Effector CD4-positive, alpha-beta T cell (primary cell): Measurements from ENCODE around the gene RAB32. TPM values are rescaled to one million over a fixed set of nuclear protein-coding genes. Genes with fewer than 3 reads are reported as not detected.
"Not testable (repeated sequence)": the region's sequence is repeated elsewhere in the genome, so short reads cannot be mapped to it uniquely, and the experiment has no call there.

Experiments
- DNase-seq: peaks from one replicate; pipeline ENCODE4 v3.0.0-alpha.2; 2020
- total RNA-seq: gene quantifications from one replicate; lab custom pipeline; 2026; lab: John Stamatoyannopoulos, UW

Gene RAB32
- not detected for total RNA-seq

- no peak for DNase-seq
Measured at GRCh38 chr6:146543211-146543939, at the start of gene RAB32. Gene RAB32 (plus strand): TSS chr6:146543833. CDS start chr6:146543872, 39 bp downstream.

- DNase-seq: no peak
Measured at GRCh38 chr6:146498309-146498708, 45.3 kb upstream of the RAB32 start.

- no peak for DNase-seq
Measured at GRCh38 chr6:146503096-146503495, 40.5 kb upstream of the RAB32 start.

- no peak for DNase-seq
Measured at GRCh38 chr6:146515212-146515611, 28.4 kb upstream of the RAB32 start.

DNA sequence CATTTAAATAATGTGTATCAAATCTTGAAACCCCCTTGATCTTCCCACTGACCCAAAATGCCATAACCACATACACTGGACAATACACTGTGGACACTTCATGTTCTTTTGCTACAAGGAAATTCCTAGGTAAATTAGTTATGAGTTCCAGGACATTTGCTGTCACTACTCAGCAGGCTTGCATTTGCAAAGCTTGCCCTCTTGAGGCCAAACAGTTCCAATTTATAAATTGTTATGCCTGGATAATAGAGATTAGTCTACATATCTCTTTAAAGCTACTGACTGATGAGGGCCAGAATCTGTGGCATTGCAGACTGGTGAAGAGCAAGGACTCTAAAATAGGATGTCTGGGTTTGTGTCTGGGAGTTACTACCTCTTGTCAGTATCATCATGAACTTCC lies 17.4 kb upstream of the RAB32 start:
- no peak for DNase-seq

DNA sequence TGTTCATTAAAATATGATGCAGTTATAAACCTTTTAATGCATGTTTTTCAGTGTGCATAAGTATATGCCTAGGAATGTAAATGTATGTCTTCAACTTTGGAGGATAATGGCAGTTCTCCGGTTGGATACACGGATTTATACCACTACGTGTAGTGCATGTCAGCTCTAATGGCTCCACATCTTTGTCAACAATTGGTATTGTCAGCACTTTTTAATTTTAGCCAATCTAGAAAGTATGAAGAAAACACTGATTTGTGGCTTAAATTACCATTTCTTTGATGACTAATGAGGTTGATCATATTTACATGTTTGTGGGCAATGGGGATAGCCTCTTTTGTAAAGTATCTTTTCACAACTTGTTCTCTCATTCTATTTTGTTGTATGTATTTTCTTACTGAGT lies 10.9 kb upstream of the RAB32 start:
- DNase-seq: no peak

DNA sequence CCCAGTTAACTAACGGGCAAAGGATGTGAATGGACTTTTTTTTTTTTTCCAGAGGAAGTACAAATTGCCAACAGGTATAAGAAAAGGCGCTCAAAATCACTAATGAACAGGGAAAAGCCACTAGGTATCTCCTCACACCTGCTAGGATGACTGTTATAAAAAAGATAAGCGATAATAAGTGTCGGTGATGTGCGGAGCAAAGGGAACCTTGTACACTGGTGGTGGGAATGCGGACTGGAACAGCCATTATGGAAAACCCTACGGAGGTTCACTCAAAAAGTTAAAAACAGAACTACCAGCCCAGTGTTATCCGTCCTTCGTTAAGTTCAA lies 787 bp upstream of the RAB32 start:
- no peak for DNase-seq

DNA sequence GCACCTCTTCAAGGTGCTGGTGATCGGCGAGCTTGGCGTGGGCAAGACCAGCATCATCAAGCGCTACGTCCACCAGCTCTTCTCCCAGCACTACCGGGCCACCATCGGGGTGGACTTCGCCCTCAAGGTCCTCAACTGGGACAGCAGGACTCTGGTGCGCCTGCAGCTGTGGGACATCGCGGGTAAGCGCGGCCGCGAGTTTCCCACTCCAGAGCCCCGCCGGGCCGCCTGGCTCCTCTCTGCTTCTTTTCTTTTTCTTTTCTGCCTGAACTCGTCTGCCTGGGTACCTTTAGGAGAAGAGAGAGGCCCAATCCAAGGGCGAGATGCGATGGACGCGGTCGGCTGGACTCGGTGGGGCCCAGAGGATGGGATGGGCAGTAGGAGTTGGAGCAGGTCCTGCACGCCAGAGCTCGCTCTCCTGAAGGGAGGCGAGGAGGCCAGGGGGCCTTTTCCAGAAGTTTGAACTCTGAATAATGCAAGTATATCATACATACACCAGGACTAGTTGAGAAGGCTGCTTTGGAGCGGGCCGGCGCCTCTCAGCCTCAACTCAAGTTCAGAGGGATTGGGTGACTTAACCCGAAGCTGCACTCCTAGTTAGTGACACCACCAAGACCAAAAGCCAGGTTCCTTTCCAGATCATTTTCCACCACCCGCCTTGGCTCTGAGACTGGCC lies 445 bp downstream of the RAB32 start:
- no peak for DNase-seq

- no peak for DNase-seq
Measured at GRCh38 chr6:146544616-146545182, 1.1 kb downstream of the RAB32 start.

DNA sequence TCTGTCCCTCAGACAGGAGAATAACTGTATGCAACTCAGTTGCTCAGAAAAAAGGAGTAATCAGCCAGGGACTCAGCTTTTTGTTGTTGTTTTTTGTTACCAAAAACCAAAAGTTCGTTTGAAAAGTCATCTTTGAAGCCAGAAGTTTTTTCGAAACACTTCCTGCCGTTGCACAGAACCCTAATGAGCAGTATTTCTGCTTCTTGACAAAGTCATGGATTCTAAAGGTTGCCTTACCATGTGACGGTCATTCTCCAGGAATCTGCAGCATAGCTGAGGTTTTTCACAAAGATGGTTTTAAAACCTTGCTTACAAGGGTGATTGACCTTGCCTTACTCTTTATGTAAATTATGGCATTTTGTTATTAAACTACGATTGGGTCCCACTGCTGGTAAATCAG lies 1.9 kb downstream of the RAB32 start:
- DNase-seq: no peak

- DNase-seq: no peak
Measured at GRCh38 chr6:146546443-146547043, 2.9 kb downstream of the RAB32 start.

- no peak for DNase-seq
Measured at GRCh38 chr6:146547889-146548288, 4.3 kb downstream of the RAB32 start.

GRCh38 chr6:146548898-146549374 lies 5.3 kb downstream of the RAB32 start:
- DNase-seq: no peak

DNA sequence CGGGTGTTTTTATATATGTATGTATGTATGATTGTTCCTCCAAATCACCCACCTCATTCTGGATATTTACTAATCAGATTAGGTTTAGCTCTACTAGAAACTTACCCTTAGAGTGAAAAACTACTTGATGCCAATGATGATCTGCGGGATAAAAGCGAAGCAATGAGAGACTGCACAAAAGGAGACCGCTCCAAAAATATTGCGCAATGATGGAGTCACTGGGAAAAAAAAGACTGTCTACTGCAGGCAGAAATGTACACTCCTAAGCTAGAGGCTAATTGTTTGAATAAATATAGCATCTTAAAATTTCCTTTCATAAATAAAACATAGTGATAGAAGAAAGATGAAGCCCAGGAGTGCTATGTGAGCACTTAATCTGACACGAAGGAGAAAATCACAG lies 7.3 kb downstream of the RAB32 start:
- DNase-seq: no peak

DNA sequence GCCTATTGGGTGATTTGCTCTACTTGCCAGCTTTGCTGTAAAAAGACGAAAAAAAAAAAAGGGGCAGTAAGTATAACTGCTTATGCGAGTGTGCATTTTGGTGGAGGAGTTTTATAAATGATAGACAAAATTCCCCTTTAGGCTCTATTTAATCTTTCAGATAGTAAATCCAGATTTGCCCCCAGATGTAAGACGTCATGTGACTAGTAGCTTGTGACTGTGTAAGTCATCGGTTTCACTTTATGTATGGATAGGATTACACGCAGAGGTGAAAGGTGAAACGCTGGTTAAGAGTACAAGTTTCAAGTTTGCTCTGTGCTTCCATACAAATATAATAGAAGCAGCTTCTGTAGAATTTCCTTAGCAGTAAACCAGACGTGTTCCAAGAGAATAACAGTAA lies 7.9 kb downstream of the RAB32 start:
- DNase-seq: no peak

GRCh38 chr6:146553377-146554135 lies 9.9 kb downstream of the RAB32 start:
- no peak for DNase-seq

DNA sequence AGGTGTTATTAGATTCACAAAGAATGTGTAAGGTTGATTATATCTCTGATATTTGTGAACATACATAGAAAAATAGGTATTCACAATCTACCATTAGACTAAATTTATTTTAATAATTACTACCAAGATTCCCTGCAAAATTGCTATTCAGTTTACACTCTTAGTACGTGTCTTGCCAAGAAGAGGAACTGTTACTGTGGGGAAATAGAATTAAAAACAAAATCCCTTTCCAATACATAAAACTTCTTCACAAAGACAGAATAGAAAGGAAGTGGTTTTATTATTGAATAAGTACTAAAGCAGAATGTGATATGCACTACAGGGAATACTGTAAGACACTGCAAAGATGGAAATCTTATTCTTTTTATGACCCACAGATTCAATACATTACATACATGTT lies 17.0 kb downstream of the RAB32 start:
- no peak for DNase-seq

- DNase-seq: not testable (repeated sequence)
Measured at GRCh38 chr6:146566661-146567060, 23.0 kb downstream of the RAB32 start.

DNA sequence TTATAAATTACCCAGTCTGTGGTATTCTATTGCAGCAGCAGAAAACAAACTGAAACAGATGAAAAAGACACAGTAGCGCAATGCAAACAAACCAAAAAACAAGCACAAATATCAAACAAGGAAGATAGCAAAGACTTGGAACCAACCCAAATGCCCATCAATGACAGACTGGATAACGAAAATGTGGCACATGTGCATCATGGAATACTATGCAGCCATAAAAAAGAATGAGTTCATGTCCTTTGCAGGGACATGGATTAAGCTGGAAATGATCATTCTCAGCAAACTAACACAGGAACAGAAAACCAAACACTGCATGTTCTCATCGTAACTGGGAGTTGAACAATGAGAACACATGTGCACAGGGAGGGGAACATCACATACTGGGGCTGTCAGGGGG lies 25.0 kb downstream of the RAB32 start:
- not testable (repeated sequence) for DNase-seq

GRCh38 chr6:146574211-146574610 lies 30.6 kb downstream of the RAB32 start:
- no peak for DNase-seq

DNA sequence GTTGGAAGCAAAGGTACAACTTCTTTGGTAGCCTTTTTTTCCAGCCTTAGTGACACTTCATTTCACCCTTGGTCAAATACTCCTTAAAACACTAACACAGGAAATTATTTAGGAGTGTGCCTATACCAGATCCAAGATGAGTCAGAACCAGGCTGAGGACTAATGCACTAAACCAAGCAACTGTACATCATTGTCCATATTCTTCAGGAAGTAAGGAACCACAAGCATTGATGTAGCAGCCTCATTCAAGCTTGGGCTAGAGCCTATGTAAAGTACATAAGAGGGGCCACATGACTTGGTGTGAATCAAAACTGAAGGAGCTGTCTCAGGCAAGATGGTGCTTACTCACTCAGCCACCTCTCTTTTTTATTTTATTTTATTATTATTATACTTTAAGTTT lies 34.4 kb downstream of the RAB32 start:
- no peak for DNase-seq

GRCh38 chr6:146581968-146582367 lies 38.3 kb downstream of the RAB32 start:
- no peak for DNase-seq

- DNase-seq: no peak
Measured at GRCh38 chr6:146582857-146583256, 39.2 kb downstream of the RAB32 start.
